BE2C (cell line): ENCODE measurements around the gene THAP10.

Experiments
- DNase-seq: peaks from one replicate; pipeline ENCODE4 v3.0.0-alpha.2; 2020
- H3K27me3 ChIP-seq: fragments of 250-450 bp; sonication (Bioruptor Pico); 2 replicates; pipeline ENCODE4 v1.5.1; 2020; ENCODE audit warnings: mild to moderate bottlenecking
- H3K36me3 ChIP-seq: fragments of 250-450 bp; sonication (Bioruptor Pico); 2 replicates; pipeline ENCODE4 v1.5.1; 2020; ENCODE audit warnings: mild to moderate bottlenecking
- H3K4me1 ChIP-seq: fragments of 250-450 bp; sonication (Bioruptor Pico); 2 replicates; pipeline ENCODE4 v1.5.1; 2020
- H3K4me3 ChIP-seq: 2 replicates; pipeline ENCODE4 v1.5.1; 2011; ENCODE audit warnings: low read depth, low read length
- H3K9me3 ChIP-seq: fragments of 250-450 bp; sonication (Bioruptor Pico); 2 replicates; pipeline ENCODE4 v1.5.1; 2020
- CTCF ChIP-seq: IDR thresholded peaks from 2 replicates; pipeline ENCODE4 v1.5.1; 2012; ENCODE audit warnings: mild to moderate bottlenecking, low read depth, low read length

The THAP10 gene

DNA sequence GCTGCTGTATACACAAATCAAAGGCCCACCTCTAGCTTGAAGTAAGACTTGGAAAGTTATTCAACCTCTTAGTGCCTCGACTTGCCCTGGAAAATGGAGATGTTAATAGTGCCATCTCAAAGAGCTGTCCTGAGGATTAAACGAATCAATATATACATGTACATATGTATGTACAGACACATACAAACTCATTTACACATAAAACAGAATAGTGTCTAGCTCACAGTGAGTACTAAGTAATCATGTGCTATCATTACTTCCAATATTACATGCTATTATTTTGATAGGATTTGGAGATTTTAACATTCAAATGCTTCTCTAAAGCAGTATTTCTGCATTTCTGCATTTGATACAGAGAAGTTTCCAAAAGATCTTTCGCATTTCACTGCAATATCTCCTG lies 58.8 kb downstream of the THAP10 start:
- no peak overlapping the region for H3K4me3 ChIP-seq
- H3K27me3 ChIP-seq, result no peaks in the 10 kb centered on the region
- no peak for TF ChIP-seq CTCF
- H3K9me3 ChIP-seq, result no peaks in the 10 kb centered on the region
- no peak for DNase-seq
- no peaks in the 10 kb centered on the region for H3K36me3 ChIP-seq
- no peaks in the 10 kb centered on the region for H3K4me1 ChIP-seq

GRCh38 chr15:70832176-70832575 lies 60.1 kb downstream of the THAP10 start:
- no peak overlapping the region for H3K4me3 ChIP-seq
- TF ChIP-seq CTCF, result no peak
- H3K4me1 ChIP-seq, result no peaks in the 10 kb centered on the region
- no peaks in the 10 kb centered on the region for H3K36me3 ChIP-seq
- no peak for DNase-seq
- H3K9me3 ChIP-seq, result no peaks in the 10 kb centered on the region
- H3K27me3 ChIP-seq, result no peaks in the 10 kb centered on the region
